ENCODE measurements around the gene HPSE2. TPM values are rescaled to one million over a fixed set of nuclear protein-coding genes. Genes with fewer than 3 reads are reported as not detected.

The HPSE2 gene
- total RNA-seq, 1 donor from 2014 or later, result 10.6 TPM

- no peak overlapping the region for H3K27ac ChIP-seq
- H3K36me3 ChIP-seq, result peaks cover 4 to 37% of the 10 kb centered on the region in 2 donors
- no peak overlapping the region for H3K4me3 ChIP-seq
- H3K4me1 ChIP-seq, result peaks cover 14% of the 10 kb centered on the region
- intact Hi-C loops (cut with DNase I), result no loop called here
- H3K27me3 ChIP-seq, result no peaks in the 10 kb centered on the region
- TF ChIP-seq POLR2AphosphoS5 (IDR thresholded peaks at IDR 0.05; ENCODE audit: insufficient read depth in 1 of 2, low read depth in 1 of 2) (no peak), POLR2A (IDR thresholded peaks at IDR 0.05) (no peak), CTCF (IDR thresholded peaks at IDR 0.05) (no peak)
- DNase-seq (ENCODE audit: extremely low spot score in 2 of 2), result no peak
- no peaks in the 10 kb centered on the region for H3K9me3 ChIP-seq
Observed at GRCh38 chr10:98419469-98420261, 816.0 kb downstream of the HPSE2 start.

GRCh38 chr10:98418665-98419468 lies 816.8 kb downstream of the HPSE2 start:
- Histone ChIP-seq H3K4me1 (peaks cover 22% of the 10 kb centered on the region), H3K4me3 (no peak overlapping the region), H3K36me3 (peaks cover 4 to 37% of the 10 kb centered on the region in 2 donors), H3K27me3 (no peaks in the 10 kb centered on the region), H3K27ac (no peak overlapping the region), H3K9me3 (no peaks in the 10 kb centered on the region)
- no peak for DNase-seq (ENCODE audit: extremely low spot score in 2 of 2)
- intact Hi-C loops (cut with DNase I), result no loop called here
- TF ChIP-seq POLR2A (IDR thresholded peaks at IDR 0.05), result no peak
- TF ChIP-seq CTCF (IDR thresholded peaks at IDR 0.05), result no peak
- no peak for TF ChIP-seq POLR2AphosphoS5 (IDR thresholded peaks at IDR 0.05; ENCODE audit: insufficient read depth in 1 of 2, low read depth in 1 of 2)

- Histone ChIP-seq H3K36me3 (peaks cover 4 to 37% of the 10 kb centered on the region in 2 donors), H3K9me3 (no peaks in the 10 kb centered on the region), H3K27ac (no peak overlapping the region), H3K4me1 (peaks cover 24% of the 10 kb centered on the region), H3K4me3 (no peak overlapping the region), H3K27me3 (no peaks in the 10 kb centered on the region)
- DNase-seq (ENCODE audit: extremely low spot score in 2 of 2), result no peak
- TF ChIP-seq POLR2AphosphoS5 (IDR thresholded peaks at IDR 0.05; ENCODE audit: insufficient read depth in 1 of 2, low read depth in 1 of 2) (no peak), POLR2A (IDR thresholded peaks at IDR 0.05) (no peak), CTCF (IDR thresholded peaks at IDR 0.05) (no peak)
- intact Hi-C loops (cut with DNase I), result no loop called here
Observed at GRCh38 chr10:98417973-98418664, 817.5 kb downstream of the HPSE2 start.

- H3K36me3 ChIP-seq, result peaks cover 4 to 34% of the 10 kb centered on the region in 2 donors
- DNase-seq (ENCODE audit: extremely low spot score in 2 of 2), result no peak
- H3K4me3 ChIP-seq, result no peak overlapping the region
- H3K4me1 ChIP-seq, result peaks cover 29% of the 10 kb centered on the region
- intact Hi-C loops (cut with DNase I), result no loop called here
- no peaks in the 10 kb centered on the region for H3K9me3 ChIP-seq
- no peak overlapping the region for H3K27ac ChIP-seq
- no peaks in the 10 kb centered on the region for H3K27me3 ChIP-seq
- TF ChIP-seq CTCF (IDR thresholded peaks at IDR 0.05) (no peak), POLR2AphosphoS5 (IDR thresholded peaks at IDR 0.05; ENCODE audit: insufficient read depth in 1 of 2, low read depth in 1 of 2) (no peak)
Observed at GRCh38 chr10:98417481-98417959, 818.1 kb downstream of the HPSE2 start.

All from vagina (tissue), 2 donors.